Osteocyte (in vitro differentiated cells): ENCODE results near the gene HECA. TPM values are rescaled to one million over a fixed set of nuclear protein-coding genes. Genes with fewer than 3 reads are reported as not detected.
"Not testable (repeated sequence)": the region's sequence is repeated elsewhere in the genome, so short reads cannot be mapped to it uniquely, and the experiment has no call there.

Experiments
- DNase-seq: peaks from one replicate; pipeline ENCODE4 v3.0.0; 2021; ENCODE audit warnings: mixed read lengths; ENCODE audit not compliant: unreplicated experiment; ENCODE audit errors: extremely low spot score
- H3K27ac Mint-ChIP-seq: one replicate; pipeline ENCODE4 v1.8.0; 2021; ENCODE audit warnings: mild to moderate bottlenecking, mixed read lengths; ENCODE audit not compliant: unreplicated experiment
- H3K27me3 Mint-ChIP-seq: one replicate; pipeline ENCODE4 v1.8.0; 2021; ENCODE audit warnings: mixed read lengths; ENCODE audit not compliant: unreplicated experiment
- H3K36me3 Mint-ChIP-seq: one replicate; pipeline ENCODE4 v1.8.0; 2021; ENCODE audit warnings: mixed read lengths; ENCODE audit not compliant: unreplicated experiment
- H3K4me1 Mint-ChIP-seq: one replicate; pipeline ENCODE4 v1.8.0; 2021; ENCODE audit warnings: mixed read lengths; ENCODE audit not compliant: unreplicated experiment
- H3K4me3 Mint-ChIP-seq: one replicate; pipeline ENCODE4 v1.8.0; 2021; ENCODE audit warnings: mild to moderate bottlenecking, moderate library complexity, mixed read lengths; ENCODE audit not compliant: unreplicated experiment
- H3K9me3 Mint-ChIP-seq: one replicate; pipeline ENCODE4 v1.8.0; 2021; ENCODE audit warnings: mixed read lengths; ENCODE audit not compliant: unreplicated experiment
- CTCF ChIP-seq: fragments of 200-600 bp; sonication (generic); IDR thresholded peaks from 2 replicates; pipeline ENCODE4 v1.5.0; 2021; ENCODE audit warnings: antibody characterized with exemption, mild to moderate bottlenecking, moderate library complexity
- total RNA-seq: library from RNA; stranded (reverse); gene quantifications from 2 replicates; pipeline ENCODE4 v1.2.1, GENCODE V29; 2021

HECA gene
- total RNA-seq, 1 donor from 2014 or later: 24.3 TPM

- DNase-seq: no peak
- TF ChIP-seq CTCF: no peak
- peaks cover 3% of the 10 kb centered on the region for H3K36me3 Mint-ChIP-seq
- H3K4me1 Mint-ChIP-seq: peaks cover 54% of the 10 kb centered on the region
- peak overlapping the region; percentile 72 for H3K27ac Mint-ChIP-seq
- H3K27me3 Mint-ChIP-seq: no peaks in the 10 kb centered on the region
- no peaks in the 10 kb centered on the region for H3K9me3 Mint-ChIP-seq
- no peak overlapping the region for H3K4me3 Mint-ChIP-seq
Measured at GRCh38 chr6:139153855-139154254, 19.0 kb downstream of the HECA start.

- TF ChIP-seq CTCF: no peak
- Mint-ChIP-seq H3K27me3 (no peaks in the 10 kb centered on the region), H3K4me3 (no peak overlapping the region), H3K4me1 (peaks cover 42% of the 10 kb centered on the region), H3K9me3 (no peaks in the 10 kb centered on the region), H3K36me3 (peaks cover 3% of the 10 kb centered on the region), H3K27ac (no peak overlapping the region)
- DNase-seq: no peak
Measured at GRCh38 chr6:139154881-139155547, 20.1 kb downstream of the HECA start.

DNA sequence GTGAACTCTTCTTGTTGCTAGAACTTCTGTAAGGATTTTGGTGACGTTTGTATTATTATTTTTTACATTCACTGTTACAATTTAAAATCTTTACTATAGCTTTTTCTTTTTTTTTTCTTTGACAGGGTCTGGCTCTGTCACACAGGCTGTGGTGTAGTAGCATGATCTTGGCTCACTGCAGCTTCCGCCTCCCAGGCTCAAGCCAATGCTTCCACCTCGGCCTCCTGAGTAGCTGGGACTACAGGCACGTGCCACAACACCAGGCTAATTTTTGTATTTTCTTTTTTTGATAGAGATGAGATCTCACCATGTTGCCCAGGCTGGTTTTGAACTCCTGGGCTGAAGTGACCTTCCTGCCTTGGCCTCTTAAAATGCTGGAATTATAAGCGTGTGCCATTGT, 21.2 kb downstream of the HECA start:
- no peak overlapping the region for H3K4me3 Mint-ChIP-seq
- DNase-seq: no peak
- H3K9me3 Mint-ChIP-seq: no peaks in the 10 kb centered on the region
- peaks cover 35% of the 10 kb centered on the region for H3K4me1 Mint-ChIP-seq
- peaks cover 3% of the 10 kb centered on the region for H3K36me3 Mint-ChIP-seq
- no peak overlapping the region for H3K27ac Mint-ChIP-seq
- no peak for TF ChIP-seq CTCF
- no peaks in the 10 kb centered on the region for H3K27me3 Mint-ChIP-seq

- TF ChIP-seq CTCF: no peak
- Mint-ChIP-seq H3K27me3 (no peaks in the 10 kb centered on the region), H3K4me3 (no peak overlapping the region), H3K9me3 (no peaks in the 10 kb centered on the region), H3K4me1 (peaks cover 33% of the 10 kb centered on the region), H3K27ac (no peak overlapping the region), H3K36me3 (peaks cover 3% of the 10 kb centered on the region)
- no peak for DNase-seq
Measured at GRCh38 chr6:139156551-139156950, 21.7 kb downstream of the HECA start.

DNA sequence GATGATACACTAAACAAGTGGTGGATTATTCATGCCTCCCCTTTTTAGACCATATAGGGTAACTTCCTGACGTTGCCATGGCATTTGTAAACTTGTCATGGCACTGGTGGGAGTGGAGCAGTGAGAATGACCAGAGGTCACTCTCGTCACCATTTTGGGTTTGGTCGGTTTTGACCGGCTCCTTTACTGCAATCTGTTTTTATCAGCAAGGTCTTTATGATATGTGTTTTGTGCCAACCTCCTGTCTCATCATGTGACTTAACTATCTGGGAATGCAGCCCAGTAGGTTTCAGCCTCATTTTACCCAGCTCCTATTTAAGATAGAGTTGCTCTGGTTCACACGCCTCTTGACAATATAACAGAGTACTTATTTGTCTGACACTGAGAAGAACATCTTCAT, 22.2 kb downstream of the HECA start:
- not testable (repeated sequence) for H3K9me3 Mint-ChIP-seq, H3K27me3 Mint-ChIP-seq, H3K4me3 Mint-ChIP-seq, H3K36me3 Mint-ChIP-seq, H3K27ac Mint-ChIP-seq, DNase-seq
- peaks cover 28% of the 10 kb centered on the region for H3K4me1 Mint-ChIP-seq

DNA sequence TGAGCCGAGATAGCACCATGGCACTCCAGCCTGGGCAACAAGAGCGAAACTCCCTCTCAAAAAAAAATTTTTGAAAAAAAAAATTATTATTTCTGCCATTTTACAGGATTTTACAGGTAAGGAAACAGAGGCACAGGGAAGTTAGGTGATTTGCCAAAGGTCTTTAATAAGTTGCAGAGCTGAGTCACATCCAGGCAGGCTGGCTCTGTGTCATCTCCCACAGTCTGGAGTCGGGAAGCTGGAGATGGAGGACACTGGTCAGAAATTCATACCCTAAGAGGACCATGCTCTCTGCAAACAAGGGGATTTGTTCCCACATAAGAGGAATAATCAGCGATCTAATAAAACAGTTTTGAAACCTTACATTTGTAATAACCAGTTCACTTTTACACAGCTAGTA, 24.1 kb downstream of the HECA start:
- Mint-ChIP-seq H3K4me1 (peaks cover 15% of the 10 kb centered on the region), H3K36me3 (peaks cover 9% of the 10 kb centered on the region), H3K4me3 (no peak overlapping the region), H3K27me3 (no peaks in the 10 kb centered on the region), H3K9me3 (no peaks in the 10 kb centered on the region), H3K27ac (no peak overlapping the region)
- no peak for TF ChIP-seq CTCF
- no peak for DNase-seq
